ENCODE data around the gene CA10.

DNA sequence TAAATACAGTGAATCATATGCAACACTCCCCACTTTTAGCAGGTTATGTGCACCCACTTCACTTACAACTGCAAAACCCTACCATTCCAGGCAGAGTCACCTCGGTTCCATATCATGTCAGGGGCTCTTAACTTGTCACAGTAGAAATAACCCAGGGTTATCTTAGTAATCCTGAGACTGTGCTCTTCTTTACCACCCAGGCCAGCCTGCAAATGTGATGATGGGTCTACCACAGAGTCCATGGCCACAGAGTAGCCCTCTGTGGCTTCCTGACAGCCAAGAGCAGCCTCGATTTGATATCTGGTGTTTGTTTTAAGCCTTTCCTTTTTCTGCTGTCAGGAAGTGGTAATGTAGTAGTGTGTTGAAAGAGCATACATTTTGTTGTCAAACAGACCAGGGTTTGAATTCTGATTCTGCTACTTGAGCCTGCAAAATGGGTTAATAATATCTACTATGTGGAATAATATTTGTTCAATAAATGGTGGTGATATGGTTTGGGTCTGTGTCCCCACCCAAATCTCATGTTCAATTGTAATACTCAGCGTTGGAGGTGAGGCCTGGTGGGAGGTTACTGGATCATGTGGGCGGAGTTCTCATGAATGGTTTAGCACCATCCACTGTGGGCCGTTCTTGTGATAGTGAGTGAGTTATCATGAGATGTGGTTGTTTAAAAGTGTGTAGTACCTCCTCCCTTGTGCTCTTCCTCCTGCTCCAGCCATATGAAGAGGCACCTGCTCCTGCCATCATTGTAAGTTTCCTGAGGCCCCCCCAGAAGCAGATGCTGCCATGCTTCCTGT lies 481.6 kb downstream of the CA10 start:
- TF ChIP-seq EZH2 (IDR thresholded peaks at IDR 0.05; ENCODE audit: low read depth, unreplicated experiment) (no peak), POLR2AphosphoS5 (IDR thresholded peaks at IDR 0.05; ENCODE audit: low read depth) (no peak), ZNF114 (CRISPR knock-in tag; IDR thresholded peaks at IDR 0.05) (no peak), EZH2phosphoT487 (IDR thresholded peaks at IDR 0.05; ENCODE audit: unreplicated experiment) (no peak), STAT1 (IDR thresholded peaks at IDR 0.05; ENCODE audit: unreplicated experiment) (no peak), CREB1 (CRISPR knock-in tag; IDR thresholded peaks at IDR 0.05; ENCODE audit: low read depth) (no peak), JUNB (IDR thresholded peaks at IDR 0.05; ENCODE audit: unreplicated experiment) (no peak), NANOG (IDR thresholded peaks at IDR 0.05; ENCODE audit: borderline replicate concordance) (no peak)
- TF ChIP-seq, protein P1, sequence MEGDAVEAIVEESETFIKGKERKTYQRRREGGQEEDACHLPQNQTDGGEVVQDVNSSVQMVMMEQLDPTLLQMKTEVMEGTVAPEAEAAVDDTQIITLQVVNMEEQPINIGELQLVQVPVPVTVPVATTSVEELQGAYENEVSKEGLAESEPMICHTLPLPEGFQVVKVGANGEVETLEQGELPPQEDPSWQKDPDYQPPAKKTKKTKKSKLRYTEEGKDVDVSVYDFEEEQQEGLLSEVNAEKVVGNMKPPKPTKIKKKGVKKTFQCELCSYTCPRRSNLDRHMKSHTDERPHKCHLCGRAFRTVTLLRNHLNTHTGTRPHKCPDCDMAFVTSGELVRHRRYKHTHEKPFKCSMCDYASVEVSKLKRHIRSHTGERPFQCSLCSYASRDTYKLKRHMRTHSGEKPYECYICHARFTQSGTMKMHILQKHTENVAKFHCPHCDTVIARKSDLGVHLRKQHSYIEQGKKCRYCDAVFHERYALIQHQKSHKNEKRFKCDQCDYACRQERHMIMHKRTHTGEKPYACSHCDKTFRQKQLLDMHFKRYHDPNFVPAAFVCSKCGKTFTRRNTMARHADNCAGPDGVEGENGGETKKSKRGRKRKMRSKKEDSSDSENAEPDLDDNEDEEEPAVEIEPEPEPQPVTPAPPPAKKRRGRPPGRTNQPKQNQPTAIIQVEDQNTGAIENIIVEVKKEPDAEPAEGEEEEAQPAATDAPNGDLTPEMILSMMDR (conservative IDR thresholded peaks at IDR 0.05; ENCODE audit: low read depth in 2 of 2): no peak
- TF ChIP-seq, protein P2, sequence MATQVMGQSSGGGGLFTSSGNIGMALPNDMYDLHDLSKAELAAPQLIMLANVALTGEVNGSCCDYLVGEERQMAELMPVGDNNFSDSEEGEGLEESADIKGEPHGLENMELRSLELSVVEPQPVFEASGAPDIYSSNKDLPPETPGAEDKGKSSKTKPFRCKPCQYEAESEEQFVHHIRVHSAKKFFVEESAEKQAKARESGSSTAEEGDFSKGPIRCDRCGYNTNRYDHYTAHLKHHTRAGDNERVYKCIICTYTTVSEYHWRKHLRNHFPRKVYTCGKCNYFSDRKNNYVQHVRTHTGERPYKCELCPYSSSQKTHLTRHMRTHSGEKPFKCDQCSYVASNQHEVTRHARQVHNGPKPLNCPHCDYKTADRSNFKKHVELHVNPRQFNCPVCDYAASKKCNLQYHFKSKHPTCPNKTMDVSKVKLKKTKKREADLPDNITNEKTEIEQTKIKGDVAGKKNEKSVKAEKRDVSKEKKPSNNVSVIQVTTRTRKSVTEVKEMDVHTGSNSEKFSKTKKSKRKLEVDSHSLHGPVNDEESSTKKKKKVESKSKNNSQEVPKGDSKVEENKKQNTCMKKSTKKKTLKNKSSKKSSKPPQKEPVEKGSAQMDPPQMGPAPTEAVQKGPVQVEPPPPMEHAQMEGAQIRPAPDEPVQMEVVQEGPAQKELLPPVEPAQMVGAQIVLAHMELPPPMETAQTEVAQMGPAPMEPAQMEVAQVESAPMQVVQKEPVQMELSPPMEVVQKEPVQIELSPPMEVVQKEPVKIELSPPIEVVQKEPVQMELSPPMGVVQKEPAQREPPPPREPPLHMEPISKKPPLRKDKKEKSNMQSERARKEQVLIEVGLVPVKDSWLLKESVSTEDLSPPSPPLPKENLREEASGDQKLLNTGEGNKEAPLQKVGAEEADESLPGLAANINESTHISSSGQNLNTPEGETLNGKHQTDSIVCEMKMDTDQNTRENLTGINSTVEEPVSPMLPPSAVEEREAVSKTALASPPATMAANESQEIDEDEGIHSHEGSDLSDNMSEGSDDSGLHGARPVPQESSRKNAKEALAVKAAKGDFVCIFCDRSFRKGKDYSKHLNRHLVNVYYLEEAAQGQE (IDR thresholded peaks at IDR 0.05; ENCODE audit: unreplicated experiment): no peak
- TF ChIP-seq, protein P3, sequence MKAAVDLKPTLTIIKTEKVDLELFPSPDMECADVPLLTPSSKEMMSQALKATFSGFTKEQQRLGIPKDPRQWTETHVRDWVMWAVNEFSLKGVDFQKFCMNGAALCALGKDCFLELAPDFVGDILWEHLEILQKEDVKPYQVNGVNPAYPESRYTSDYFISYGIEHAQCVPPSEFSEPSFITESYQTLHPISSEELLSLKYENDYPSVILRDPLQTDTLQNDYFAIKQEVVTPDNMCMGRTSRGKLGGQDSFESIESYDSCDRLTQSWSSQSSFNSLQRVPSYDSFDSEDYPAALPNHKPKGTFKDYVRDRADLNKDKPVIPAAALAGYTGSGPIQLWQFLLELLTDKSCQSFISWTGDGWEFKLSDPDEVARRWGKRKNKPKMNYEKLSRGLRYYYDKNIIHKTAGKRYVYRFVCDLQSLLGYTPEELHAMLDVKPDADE (IDR thresholded peaks at IDR 0.05): no peak

Data from GM23338 (cell line).